Uterus (tissue), 4 donors: ENCODE data around the gene RAD51B. TPM values are rescaled to one million over a fixed set of nuclear protein-coding genes. Genes with fewer than 3 reads are reported as not detected.

Source experiments
- DNase-seq, 2 donors: peaks; one replicate each; pipeline ENCODE4 v3.0.0-alpha.2; 2019 to 2020
- H3K27ac ChIP-seq, 2 donors: fragments of 200-600 bp; sonication (generic); 1 replicate in 1 of 2; 2 replicates in 1 of 2; pipeline ENCODE4 v1.5.1; 2016 to 2018
- H3K27me3 ChIP-seq, 2 donors: fragments of 200-600 bp; sonication (generic); one replicate each; pipeline ENCODE4 v1.5.1; 2018 to 2019; ENCODE audit warnings: control low read depth in 1 of 2
- H3K36me3 ChIP-seq, 2 donors: fragments of 200-600 bp; sonication (generic); one replicate each; pipeline ENCODE4 v1.5.1; 2019; ENCODE audit warnings: control low read depth in 1 of 2
- H3K4me1 ChIP-seq, 2 donors: fragments of 200-600 bp; sonication (generic); one replicate each; pipeline ENCODE4 v1.5.1; 2018 to 2019; ENCODE audit warnings: control low read depth in 1 of 2
- H3K4me3 ChIP-seq, 2 donors: fragments of 200-600 bp; sonication (generic); 1 replicate in 1 of 2; 2 replicates in 1 of 2; pipeline ENCODE4 v1.5.1; 2018 to 2019; ENCODE audit warnings: mild to moderate bottlenecking in 1 of 2
- H3K9me3 ChIP-seq, 2 donors: fragments of 200-600 bp; sonication (generic); one replicate each; pipeline ENCODE4 v1.5.1; 2019; ENCODE audit warnings: control low read depth in 1 of 2
- POLR2A ChIP-seq, 2 donors: fragments of 450-650 bp; IDR thresholded peaks; one replicate each; pipeline ENCODE4 v1.6.1; 2016; ENCODE audit warnings: antibody characterized with exemption in 2 of 2, mild to moderate bottlenecking in 1 of 2, moderate library complexity in 1 of 2
- intact Hi-C: fragments of 100-400 bp; cut with DNase I; formaldehyde crosslinking; loops from one replicate; pipeline ENCODE4 v1.15.1; 2023; ENCODE audit warnings: low total_unique reads
- total RNA-seq, 4 donors: library from RNA; depleted of rRNA in 3 of 4; stranded (reverse); fragments of >200 nt in 3 of 4; gene quantifications; one replicate each; pipeline versions ENCODE4 v1.1.0 to v1.2.4, GENCODE V29; 2014 to 2023
- TF ChIP-seq, protein P1 (sequence below), 4 experiments: fragments of 200-600 bp in 2 of 4; fragments of 450-650 bp in 2 of 4; sonication (generic) in 2 of 4; IDR thresholded peaks; one replicate each; pipeline ENCODE4 v1.5.1; 2016 to 2019; ENCODE audit warnings: antibody characterized with exemption in 4 of 4, mild to moderate bottlenecking in 2 of 4, moderate library complexity in 1 of 4
- donor health status: DM: yes; HTN: yes; CAD: no.

Gene RAD51B
- total RNA-seq, 4 donors from 2014 or later: 29.5 to 100.0 (median 70.3) TPM

DNA sequence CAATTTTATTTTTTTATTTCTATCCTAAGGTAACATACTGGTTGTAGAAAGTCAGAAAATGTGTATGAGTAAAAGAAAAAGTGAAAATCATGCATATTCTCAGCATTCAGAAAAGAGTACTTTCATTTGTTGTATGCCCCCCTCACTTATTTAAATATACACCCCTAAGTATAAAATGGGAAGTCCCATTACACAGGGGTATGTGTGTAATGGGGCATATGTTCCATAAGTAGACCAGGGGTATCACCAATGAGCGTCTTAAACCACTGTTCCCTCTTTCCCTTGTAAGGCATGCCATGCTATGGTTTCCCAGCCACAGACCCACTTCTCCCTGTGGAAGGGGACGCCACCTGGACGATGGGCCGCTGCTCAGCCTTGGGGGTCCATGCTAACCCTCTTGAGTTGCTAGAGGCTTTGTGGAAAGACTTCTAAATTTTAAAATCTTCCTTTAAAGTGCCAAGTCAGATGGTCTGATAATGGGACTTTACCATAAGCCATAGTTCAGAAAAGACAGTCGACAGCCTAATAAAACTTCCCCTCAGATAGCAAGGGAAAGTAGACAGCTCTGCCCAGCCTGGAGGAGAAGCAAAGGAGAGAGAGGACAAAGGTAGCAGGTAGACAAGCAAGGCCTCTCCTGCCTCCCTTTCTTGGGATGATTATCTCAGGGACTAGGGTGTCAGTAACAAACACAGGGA is 855.1 kb downstream of the RAD51B start:
- H3K27ac ChIP-seq: no peak overlapping the region
- intact Hi-C loops: no loop called here

DNA sequence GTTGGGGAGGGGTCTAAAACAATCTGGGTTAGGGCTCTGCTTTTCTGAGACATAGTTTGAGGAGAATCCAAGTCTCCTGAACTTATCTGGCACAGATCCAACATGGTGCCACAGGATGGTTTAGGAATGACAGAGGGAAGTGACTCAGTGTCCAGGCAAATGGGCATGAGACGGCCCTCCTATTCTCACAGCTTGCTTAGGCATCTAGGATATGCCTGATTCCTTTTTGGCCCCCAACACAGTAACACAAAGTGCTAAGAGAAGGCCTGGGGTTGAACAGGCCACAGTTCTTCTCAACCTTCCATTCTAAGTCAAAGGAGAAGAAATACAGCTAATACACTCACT is 855.6 kb downstream of the RAD51B start:
- Histone ChIP-seq H3K9me3 (no peaks in the 10 kb centered on the region), H3K4me1 (peaks cover 0 to 17% of the 10 kb centered on the region in 2 donors), H3K27ac (no peak overlapping the region), H3K27me3 (no peaks in the 10 kb centered on the region), H3K36me3 (no peaks in the 10 kb centered on the region), H3K4me3 (no peak overlapping the region)
- intact Hi-C loops: no loop called here
- no peak for DNase-seq
- TF ChIP-seq, protein P1, sequence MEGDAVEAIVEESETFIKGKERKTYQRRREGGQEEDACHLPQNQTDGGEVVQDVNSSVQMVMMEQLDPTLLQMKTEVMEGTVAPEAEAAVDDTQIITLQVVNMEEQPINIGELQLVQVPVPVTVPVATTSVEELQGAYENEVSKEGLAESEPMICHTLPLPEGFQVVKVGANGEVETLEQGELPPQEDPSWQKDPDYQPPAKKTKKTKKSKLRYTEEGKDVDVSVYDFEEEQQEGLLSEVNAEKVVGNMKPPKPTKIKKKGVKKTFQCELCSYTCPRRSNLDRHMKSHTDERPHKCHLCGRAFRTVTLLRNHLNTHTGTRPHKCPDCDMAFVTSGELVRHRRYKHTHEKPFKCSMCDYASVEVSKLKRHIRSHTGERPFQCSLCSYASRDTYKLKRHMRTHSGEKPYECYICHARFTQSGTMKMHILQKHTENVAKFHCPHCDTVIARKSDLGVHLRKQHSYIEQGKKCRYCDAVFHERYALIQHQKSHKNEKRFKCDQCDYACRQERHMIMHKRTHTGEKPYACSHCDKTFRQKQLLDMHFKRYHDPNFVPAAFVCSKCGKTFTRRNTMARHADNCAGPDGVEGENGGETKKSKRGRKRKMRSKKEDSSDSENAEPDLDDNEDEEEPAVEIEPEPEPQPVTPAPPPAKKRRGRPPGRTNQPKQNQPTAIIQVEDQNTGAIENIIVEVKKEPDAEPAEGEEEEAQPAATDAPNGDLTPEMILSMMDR (IDR thresholded peaks at IDR 0.05): no peak
- TF ChIP-seq POLR2A (IDR thresholded peaks at IDR 0.05): no peak

More for the DNA sequence above, 855.1 kb downstream of the RAD51B start:
- no peaks in the 10 kb centered on the region for H3K36me3 ChIP-seq
- H3K27me3 ChIP-seq: no peaks in the 10 kb centered on the region
- no peak for DNase-seq
- H3K9me3 ChIP-seq: no peaks in the 10 kb centered on the region
- H3K4me1 ChIP-seq: peaks cover 0 to 17% of the 10 kb centered on the region in 2 donors
- no peak overlapping the region for H3K4me3 ChIP-seq
- TF ChIP-seq, protein P1 (IDR thresholded peaks at IDR 0.05): no peak
- TF ChIP-seq POLR2A (IDR thresholded peaks at IDR 0.05): no peak

DNA sequence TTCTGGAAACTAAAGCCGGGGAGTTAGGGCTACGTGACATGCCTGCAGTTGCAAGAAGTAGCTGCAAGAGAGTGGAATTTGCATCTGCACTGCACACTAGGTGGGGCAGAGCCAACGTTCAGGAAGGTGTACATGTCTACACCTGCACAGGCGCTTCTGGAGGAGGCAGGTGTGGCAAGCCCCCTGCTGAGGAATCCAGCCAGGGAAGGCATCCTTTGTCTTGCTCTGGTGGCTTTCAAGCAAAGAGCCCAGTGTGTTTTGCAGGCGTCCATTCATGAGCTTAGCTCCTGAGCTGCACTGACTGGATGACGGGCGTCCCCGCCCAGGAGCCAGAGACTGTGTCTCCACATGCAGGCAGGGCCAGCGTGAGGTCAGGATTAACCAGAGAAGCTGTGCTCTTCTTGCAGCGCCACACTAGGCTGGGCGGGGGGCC is 856.9 kb downstream of the RAD51B start:
- no peaks in the 10 kb centered on the region for H3K27me3 ChIP-seq
- no peaks in the 10 kb centered on the region for H3K9me3 ChIP-seq
- no peak overlapping the region for H3K27ac ChIP-seq
- intact Hi-C loops: no loop called here
- no peak for DNase-seq
- TF ChIP-seq, protein P1 (IDR thresholded peaks at IDR 0.05): no peak
- TF ChIP-seq POLR2A (IDR thresholded peaks at IDR 0.05): no peak
- no peaks in the 10 kb centered on the region for H3K36me3 ChIP-seq
- H3K4me3 ChIP-seq: no peak overlapping the region
- H3K4me1 ChIP-seq: peaks cover 4 to 17% of the 10 kb centered on the region in 2 donors

DNA sequence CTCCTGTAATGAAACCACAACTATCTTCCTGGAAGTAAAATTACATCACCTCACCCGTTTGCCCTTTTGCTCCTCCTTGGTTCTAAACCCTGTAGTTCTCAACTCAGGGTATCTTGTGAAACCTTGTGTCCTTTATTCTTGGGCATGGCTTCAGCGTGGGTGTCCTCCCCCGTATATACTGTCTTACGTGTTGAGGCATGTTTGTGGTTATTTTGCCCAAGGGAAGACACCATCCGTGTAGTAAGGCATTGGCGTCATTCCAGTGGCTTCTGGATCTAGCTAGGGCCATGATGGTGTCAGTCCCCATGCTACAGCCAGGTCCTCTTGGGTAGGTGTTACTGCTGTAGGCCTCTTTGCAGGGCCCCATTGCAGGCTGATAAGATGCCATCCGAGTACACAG is 857.9 kb downstream of the RAD51B start:
- TF ChIP-seq, protein P1 (IDR thresholded peaks at IDR 0.05): no peak
- no peak for TF ChIP-seq POLR2A (IDR thresholded peaks at IDR 0.05)
- Histone ChIP-seq H3K36me3 (no peaks in the 10 kb centered on the region), H3K4me1 (peaks cover 7 to 8% of the 10 kb centered on the region in 2 donors), H3K27me3 (no peaks in the 10 kb centered on the region), H3K4me3 (no peak overlapping the region), H3K9me3 (no peaks in the 10 kb centered on the region), H3K27ac (no peak overlapping the region)
- intact Hi-C loops: no loop called here
- DNase-seq: no peak

DNA sequence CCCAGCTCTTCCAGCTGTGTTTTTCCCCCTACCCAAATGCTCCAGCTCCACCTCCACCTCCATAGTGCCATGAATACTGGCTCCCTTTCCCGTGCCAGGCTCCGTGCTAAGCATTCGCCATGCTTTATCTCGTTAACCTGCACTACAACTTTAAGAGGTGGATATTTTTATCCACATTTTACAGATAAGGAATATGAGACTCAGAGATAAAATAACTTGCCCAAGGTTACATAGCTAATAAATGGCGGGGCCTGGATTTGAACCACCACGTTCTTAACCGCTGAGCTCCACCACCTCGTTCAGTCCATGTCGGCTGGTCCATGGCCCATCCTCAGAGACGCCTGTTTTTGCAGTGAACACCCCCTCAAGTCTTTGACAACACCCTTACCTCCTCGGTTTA is 858.3 kb downstream of the RAD51B start:
- H3K9me3 ChIP-seq: no peaks in the 10 kb centered on the region
- peaks cover 4 to 7% of the 10 kb centered on the region in 2 donors for H3K4me1 ChIP-seq
- intact Hi-C loops: no loop called here
- H3K27me3 ChIP-seq: no peaks in the 10 kb centered on the region
- no peak overlapping the region for H3K27ac ChIP-seq
- no peaks in the 10 kb centered on the region for H3K36me3 ChIP-seq
- TF ChIP-seq, protein P1 (IDR thresholded peaks at IDR 0.05): no peak
- no peak for TF ChIP-seq POLR2A (IDR thresholded peaks at IDR 0.05)
- DNase-seq: no peak
- H3K4me3 ChIP-seq: no peak overlapping the region
